PC-3 (cell line): ENCODE results near the gene PCSK5. TPM values are rescaled to one million over a fixed set of nuclear protein-coding genes. Genes with fewer than 3 reads are reported as not detected.

ENCODE experiments used
- ATAC-seq: fragments of 200-7000 bp; cut with Tn5 transposase; 2 replicates; pipeline ENCODE4 v1.9.1; 2020; ENCODE audit warnings: mild to moderate bottlenecking, moderate library complexity
- BruUV-seq: library from RNA; stranded (reverse); fragments of 400-500 nt; replicated peaks from 2 replicates; lab custom pipeline; 2021; lab: Mats Ljungman, UMichigan
- CTCF ChIA-PET: fragments of 300-600 bp; sonication (Branson Sonifier 250); formaldehyde crosslinking; loops from one replicate; lab custom pipeline; 2022; ENCODE audit warnings: antibody characterized with exemption; lab: Charles Lee
- POLR2A ChIA-PET: fragments of 300-600 bp; sonication (Branson Sonifier 250); formaldehyde crosslinking; loops from one replicate; lab custom pipeline; 2022; ENCODE audit warnings: antibody characterized with exemption; ENCODE audit not compliant: unreplicated experiment; lab: Charles Lee
- DNase-seq: peaks from one replicate; pipeline ENCODE4 v3.0.0-alpha.2; 2015
- H2AFZ ChIP-seq: fragments of 300-600 bp; sonication (generic); 2 replicates; pipeline ENCODE4 v1.6.0; 2016; ENCODE audit warnings: antibody characterized with exemption, low read length
- H3F3A ChIP-seq: fragments of 300-600 bp; sonication (generic); one replicate; pipeline ENCODE4 v1.6.0; 2017; ENCODE audit warnings: antibody characterized with exemption, low read length, control low read depth, mild to moderate bottlenecking; ENCODE audit not compliant: unreplicated experiment
- H3K27ac ChIP-seq: fragments of 300-600 bp; sonication (generic); 2 replicates; pipeline ENCODE4 v1.5.1; 2016; ENCODE audit warnings: mild to moderate bottlenecking, low read length
- H3K27me3 ChIP-seq: fragments of 300-600 bp; sonication (generic); 2 replicates; pipeline ENCODE4 v1.6.1; 2016; ENCODE audit warnings: low read length, mixed read lengths
- H3K36me3 ChIP-seq: fragments of 300-600 bp; sonication (generic); 2 replicates; pipeline ENCODE4 v1.6.1; 2016; ENCODE audit warnings: low read depth, mixed run types, low read length, mixed read lengths
- H3K4me1 ChIP-seq: fragments of 300-600 bp; sonication (generic); 2 replicates; pipeline ENCODE4 v1.5.1; 2016; ENCODE audit warnings: low read length; ENCODE audit not compliant: insufficient read depth
- H3K4me2 ChIP-seq: fragments of 300-600 bp; sonication (generic); 2 replicates; pipeline ENCODE4 v1.6.0; 2016; ENCODE audit warnings: low read length
- H3K4me3 ChIP-seq: fragments of 300-600 bp; sonication (generic); 2 replicates; pipeline ENCODE4 v1.5.1; 2016; ENCODE audit warnings: mild to moderate bottlenecking, low read length, mixed read lengths
- H3K79me2 ChIP-seq: fragments of 300-600 bp; sonication (generic); 2 replicates; pipeline ENCODE4 v1.6.1; 2017; ENCODE audit warnings: low read length, mixed read lengths
- H3K9ac ChIP-seq: fragments of 300-600 bp; sonication (generic); 2 replicates; pipeline ENCODE4 v1.6.0; 2016; ENCODE audit warnings: mild to moderate bottlenecking, low read length
- H3K9me2 ChIP-seq: fragments of 300-600 bp; sonication (generic); replicated peaks from 2 replicates; pipeline ENCODE4 v1.6.1; 2016; ENCODE audit warnings: mixed run types, low read length, mixed read lengths
- H3K9me3 ChIP-seq: fragments of 300-600 bp; sonication (generic); 2 replicates; pipeline ENCODE4 v1.6.1; 2016; ENCODE audit warnings: low read length, mixed read lengths
- H4K20me1 ChIP-seq: fragments of 300-600 bp; sonication (generic); 2 replicates; pipeline ENCODE4 v1.6.1; 2016; ENCODE audit warnings: low read length, mixed read lengths
- EZH2 ChIP-seq: fragments of 300-600 bp; sonication (generic); IDR thresholded peaks from one replicate; pipeline ENCODE4 v1.6.1; 2017; ENCODE audit warnings: antibody characterized with exemption, mild to moderate bottlenecking, low read length; ENCODE audit not compliant: unreplicated experiment
- EZH2phosphoT487 ChIP-seq: fragments of 300-600 bp; sonication (generic); IDR thresholded peaks from 2 replicates; pipeline ENCODE4 v1.6.1; 2018; ENCODE audit warnings: mild to moderate bottlenecking, antibody characterized with exemption, low read length, borderline replicate concordance
- intact Hi-C: fragments of 100-400 bp; cut with micrococcal nuclease; formaldehyde crosslinking; loops from 2 replicates; pipeline ENCODE4 v1.9.0; 2023
- total RNA-seq: library from RNA; depleted of rRNA; stranded (reverse); fragments of >200 nt; gene quantifications from 2 replicates; pipeline ENCODE4 v1.2.3, GENCODE V29; 2014
- TF ChIP-seq, protein P1 (sequence below): fragments of 300-600 bp; sonication (generic); conservative IDR thresholded peaks from 2 replicates; pipeline ENCODE4 v1.5.1; 2017; ENCODE audit warnings: antibody characterized with exemption, low read depth, mild to moderate bottlenecking, low read length

PCSK5 gene
- total RNA-seq, 1 experiment from 2014 or later: not detected

DNA sequence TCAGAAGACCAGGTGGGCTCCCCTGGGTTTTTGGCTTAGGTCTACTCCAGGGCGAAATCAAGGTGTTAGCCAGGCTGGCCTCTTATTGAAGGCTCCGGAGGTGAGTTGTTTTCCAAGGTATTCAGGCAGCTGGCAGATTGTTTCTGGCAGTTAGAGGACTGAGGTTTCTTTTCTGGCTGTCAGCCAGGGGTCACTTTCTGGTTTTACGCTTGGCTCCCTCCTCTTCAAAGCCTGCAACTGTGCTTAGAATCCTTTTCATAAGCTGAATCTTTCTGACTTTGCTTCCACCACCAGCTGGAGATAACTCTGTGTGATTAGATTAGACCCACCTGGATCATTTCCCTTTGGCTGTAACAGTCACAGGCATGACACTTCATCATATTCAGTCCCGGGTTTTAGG is 479.1 kb downstream of the PCSK5 start:
- no peak overlapping the region for H3K4me3 ChIP-seq
- CTCF ChIA-PET: no interaction called here
- H3F3A ChIP-seq: no peaks in the 10 kb centered on the region
- no peaks in the 10 kb centered on the region for H3K9me2 ChIP-seq
- no peaks in the 10 kb centered on the region for H3K9me3 ChIP-seq
- TF ChIP-seq EZH2: no peak
- no peak for TF ChIP-seq EZH2phosphoT487
- TF ChIP-seq, protein P1, sequence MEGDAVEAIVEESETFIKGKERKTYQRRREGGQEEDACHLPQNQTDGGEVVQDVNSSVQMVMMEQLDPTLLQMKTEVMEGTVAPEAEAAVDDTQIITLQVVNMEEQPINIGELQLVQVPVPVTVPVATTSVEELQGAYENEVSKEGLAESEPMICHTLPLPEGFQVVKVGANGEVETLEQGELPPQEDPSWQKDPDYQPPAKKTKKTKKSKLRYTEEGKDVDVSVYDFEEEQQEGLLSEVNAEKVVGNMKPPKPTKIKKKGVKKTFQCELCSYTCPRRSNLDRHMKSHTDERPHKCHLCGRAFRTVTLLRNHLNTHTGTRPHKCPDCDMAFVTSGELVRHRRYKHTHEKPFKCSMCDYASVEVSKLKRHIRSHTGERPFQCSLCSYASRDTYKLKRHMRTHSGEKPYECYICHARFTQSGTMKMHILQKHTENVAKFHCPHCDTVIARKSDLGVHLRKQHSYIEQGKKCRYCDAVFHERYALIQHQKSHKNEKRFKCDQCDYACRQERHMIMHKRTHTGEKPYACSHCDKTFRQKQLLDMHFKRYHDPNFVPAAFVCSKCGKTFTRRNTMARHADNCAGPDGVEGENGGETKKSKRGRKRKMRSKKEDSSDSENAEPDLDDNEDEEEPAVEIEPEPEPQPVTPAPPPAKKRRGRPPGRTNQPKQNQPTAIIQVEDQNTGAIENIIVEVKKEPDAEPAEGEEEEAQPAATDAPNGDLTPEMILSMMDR: no peak
- no peak for ATAC-seq
- peaks cover 11% of the 10 kb centered on the region; the same call in 1 of the 2 replicates for H3K4me1 ChIP-seq
- POLR2A ChIA-PET: no interaction called here
- H3K79me2 ChIP-seq: no peaks in the 10 kb centered on the region
- H3K4me2 ChIP-seq: no peak overlapping the region
- no peaks in the 10 kb centered on the region for H3K27me3 ChIP-seq
- H2AFZ ChIP-seq: no peak overlapping the region
- no peak overlapping the region for H3K9ac ChIP-seq
- BruUV-seq: no TSS peak
- no peaks in the 10 kb centered on the region for H3K36me3 ChIP-seq
- no peak overlapping the region for H3K27ac ChIP-seq
- H4K20me1 ChIP-seq: no peaks in the 10 kb centered on the region
- intact Hi-C loops: no loop called here
- peak; percentile 77 for DNase-seq

DNA sequence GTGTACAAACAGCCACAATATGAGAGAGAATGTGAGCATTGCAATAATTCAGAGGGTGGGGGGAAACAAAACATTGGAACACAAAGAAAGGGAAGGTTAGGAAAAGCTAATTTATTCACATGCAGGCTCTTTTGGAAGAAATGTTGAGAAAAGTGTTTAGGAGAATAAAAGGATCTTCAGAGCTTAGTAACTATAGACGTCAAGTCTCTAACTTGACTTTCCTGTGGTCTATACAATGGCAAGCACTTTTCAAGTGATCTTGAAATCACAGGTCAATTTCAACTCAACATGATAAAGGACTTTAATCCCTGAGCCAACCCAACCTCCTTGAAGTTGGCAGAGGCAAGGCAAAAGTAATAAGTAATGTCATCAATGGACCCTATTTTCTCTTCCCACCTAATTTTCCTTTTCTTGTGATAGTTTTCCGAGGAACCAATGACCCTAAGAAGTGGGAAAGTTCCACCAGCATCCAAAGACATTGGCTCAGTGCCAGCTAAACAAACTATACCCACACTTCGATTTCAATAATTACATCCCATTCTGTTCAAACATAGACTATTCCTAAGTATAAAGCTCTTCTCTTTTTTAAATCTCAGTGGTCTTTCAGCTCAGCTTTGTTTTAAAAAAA is 480.0 kb downstream of the PCSK5 start:
- intact Hi-C loops: no loop called here
- CTCF ChIA-PET: no interaction called here
- H3K9me2 ChIP-seq: no peaks in the 10 kb centered on the region
- no peak overlapping the region for H2AFZ ChIP-seq
- no peak overlapping the region for H3K4me3 ChIP-seq
- no peak overlapping the region for H3K27ac ChIP-seq
- H3K4me1 ChIP-seq: peaks cover 16% of the 10 kb centered on the region; the same call in 1 of the 2 replicates
- H3K9me3 ChIP-seq: no peaks in the 10 kb centered on the region
- H4K20me1 ChIP-seq: no peaks in the 10 kb centered on the region
- no peak overlapping the region for H3K9ac ChIP-seq
- DNase-seq (no peak), ATAC-seq (no peak)
- no peaks in the 10 kb centered on the region for H3K79me2 ChIP-seq
- H3K27me3 ChIP-seq: no peaks in the 10 kb centered on the region
- POLR2A ChIA-PET: no interaction called here
- no TSS peak for BruUV-seq
- TF ChIP-seq EZH2phosphoT487 (no peak), EZH2 (no peak)
- TF ChIP-seq, protein P1: no peak
- H3K4me2 ChIP-seq: no peak overlapping the region
- H3F3A ChIP-seq: no peaks in the 10 kb centered on the region
- no peaks in the 10 kb centered on the region for H3K36me3 ChIP-seq

DNA sequence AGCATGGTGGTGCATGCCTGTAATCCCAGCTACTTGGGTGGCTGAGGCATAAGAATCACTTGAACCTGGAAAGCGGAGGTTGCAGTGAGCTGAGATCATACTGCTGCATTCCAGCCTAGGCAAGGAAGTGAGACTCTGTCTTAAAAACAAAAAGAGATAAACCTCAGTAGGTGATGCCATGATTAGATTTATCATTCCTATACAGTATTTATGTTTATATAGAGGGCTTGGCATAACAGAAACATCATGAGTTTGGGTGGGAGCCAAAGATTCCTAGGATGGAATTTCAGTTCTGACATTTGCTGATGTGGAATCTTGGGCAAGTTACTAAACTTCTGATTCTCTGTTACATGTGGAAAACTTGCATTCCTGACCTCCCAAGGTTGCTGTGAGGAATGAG is 481.4 kb downstream of the PCSK5 start:
- DNase-seq: peak; percentile 37
- Histone ChIP-seq H3K4me3 (no peak overlapping the region), H3K4me1 (peaks cover 16% of the 10 kb centered on the region; the same call in 1 of the 2 replicates), H3K9me3 (no peaks in the 10 kb centered on the region), H3K79me2 (no peaks in the 10 kb centered on the region), H3K4me2 (no peak overlapping the region), H3K27me3 (no peaks in the 10 kb centered on the region), H3F3A (no peaks in the 10 kb centered on the region), H3K9me2 (no peaks in the 10 kb centered on the region), H3K36me3 (no peaks in the 10 kb centered on the region), H4K20me1 (no peaks in the 10 kb centered on the region), H3K9ac (no peak overlapping the region), H2AFZ (no peak overlapping the region), H3K27ac (no peak overlapping the region)
- no peak for ATAC-seq
- intact Hi-C loops: no loop called here
- ChIA-PET POLR2A (no interaction called here), CTCF (no interaction called here)
- TF ChIP-seq EZH2phosphoT487: no peak
- TF ChIP-seq, protein P1: no peak
- no peak for TF ChIP-seq EZH2
- no TSS peak for BruUV-seq
